Neural cell (in vitro differentiated cells): ENCODE results near the gene CUX1.

Experiments used
- EP300 ChIP-seq: fragments of 450-650 bp; conservative IDR thresholded peaks from 2 replicates; pipeline ENCODE4 v1.6.1; 2014; ENCODE audit warnings: antibody characterized with exemption, mild to moderate bottlenecking, moderate library complexity; ENCODE audit not compliant: poor library complexity, severe bottlenecking
- EZH2 ChIP-seq: fragments of 200-600, 300-800 bp; shearing (Covaris generic), sonication (generic); IDR thresholded peaks from 2 replicates; pipeline ENCODE4 v1.6.1; 2014; ENCODE audit warnings: antibody characterized with exemption, low read length, borderline replicate concordance, mild to moderate bottlenecking; ENCODE audit not compliant: insufficient read depth, poor library complexity, severe bottlenecking
- MXI1 ChIP-seq: fragments of 450-650 bp; conservative IDR thresholded peaks from 2 replicates; pipeline ENCODE4 v1.6.1; 2014; ENCODE audit warnings: antibody characterized with exemption, mild to moderate bottlenecking; ENCODE audit not compliant: poor library complexity, severe bottlenecking
- TF ChIP-seq, protein P1 (sequence below): fragments of 450-650 bp; IDR thresholded peaks from 2 replicates; pipeline ENCODE4 v1.5.1; 2014; ENCODE audit warnings: antibody characterized with exemption, mild to moderate bottlenecking, moderate library complexity; ENCODE audit not compliant: poor library complexity, severe bottlenecking

DNA sequence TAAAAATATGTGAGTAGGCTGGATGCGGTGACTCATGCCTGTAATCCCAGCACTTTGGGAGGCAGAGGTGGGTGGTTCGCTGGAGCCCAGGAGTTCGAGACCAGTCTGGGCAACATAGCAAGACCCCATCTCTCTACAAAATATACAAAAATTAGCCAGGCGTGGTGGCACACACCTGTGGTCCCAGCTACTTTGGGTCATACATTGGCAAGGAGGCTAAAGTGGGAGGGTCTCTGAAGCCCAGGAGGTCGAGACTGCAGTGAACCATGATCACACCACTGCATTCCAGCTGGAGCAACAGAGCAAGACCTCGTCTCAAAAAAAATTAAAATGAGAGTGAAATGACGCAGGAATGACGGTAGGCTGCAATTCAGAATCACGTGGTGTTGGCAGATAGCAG, 404.5 kb downstream of the CUX1 start:
- TF ChIP-seq MXI1 (no peak), EP300 (no peak), EZH2 (no peak)
- TF ChIP-seq, protein P1, sequence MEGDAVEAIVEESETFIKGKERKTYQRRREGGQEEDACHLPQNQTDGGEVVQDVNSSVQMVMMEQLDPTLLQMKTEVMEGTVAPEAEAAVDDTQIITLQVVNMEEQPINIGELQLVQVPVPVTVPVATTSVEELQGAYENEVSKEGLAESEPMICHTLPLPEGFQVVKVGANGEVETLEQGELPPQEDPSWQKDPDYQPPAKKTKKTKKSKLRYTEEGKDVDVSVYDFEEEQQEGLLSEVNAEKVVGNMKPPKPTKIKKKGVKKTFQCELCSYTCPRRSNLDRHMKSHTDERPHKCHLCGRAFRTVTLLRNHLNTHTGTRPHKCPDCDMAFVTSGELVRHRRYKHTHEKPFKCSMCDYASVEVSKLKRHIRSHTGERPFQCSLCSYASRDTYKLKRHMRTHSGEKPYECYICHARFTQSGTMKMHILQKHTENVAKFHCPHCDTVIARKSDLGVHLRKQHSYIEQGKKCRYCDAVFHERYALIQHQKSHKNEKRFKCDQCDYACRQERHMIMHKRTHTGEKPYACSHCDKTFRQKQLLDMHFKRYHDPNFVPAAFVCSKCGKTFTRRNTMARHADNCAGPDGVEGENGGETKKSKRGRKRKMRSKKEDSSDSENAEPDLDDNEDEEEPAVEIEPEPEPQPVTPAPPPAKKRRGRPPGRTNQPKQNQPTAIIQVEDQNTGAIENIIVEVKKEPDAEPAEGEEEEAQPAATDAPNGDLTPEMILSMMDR = no peak
